ENCODE data around the gene NTHL1. TPM values are rescaled to one million over a fixed set of nuclear protein-coding genes. Genes with fewer than 3 reads are reported as not detected.

Gene NTHL1
- total RNA-seq, 1 experiment from 2014 or later, result 47.3 TPM

- peaks cover 4% of the 10 kb centered on the region; the same call in 1 of the 2 replicates for H4K20me1 ChIP-seq (ENCODE audit: insufficient read depth)
- H3K4me2 ChIP-seq, result peak overlapping the region; percentile 85
- intact Hi-C loops (cut with micrococcal nuclease; ENCODE audit: unreplicated experiment), result loop anchor here (1.0 to 2.0 kb wide), 5 partner anchors 20 to 125 kb away; partner anchors contain the start of gene RAB26
- H3K36me3 ChIP-seq (ENCODE audit: low read depth), result no peaks in the 10 kb centered on the region
- no peaks in the 10 kb centered on the region for H3K9me2 ChIP-seq (ENCODE audit: insufficient read depth)
- DNase-seq, result peak; percentile 61 to 97
- no TSS peak for BruUV-seq (replicated peaks)
- peak overlapping the region; percentile 52; the same call in 1 of the 2 replicates for H3K4me3 ChIP-seq
- peak overlapping the region; percentile 74; the same call in 1 of the 2 replicates for H2AFZ ChIP-seq
- H3K79me2 ChIP-seq (ENCODE audit: low read depth), result 0 out of 2 replicates have a peak, but pooled peaks cover 4% of the 10 kb centered on the region
- ChIA-PET POLR2A (ENCODE audit: unreplicated experiment) (interaction anchor here (0.5 to 1.0 kb wide), 3 partner anchors 18 to 125 kb away, joined by 3 to 4 read pairs (median 3); no protein-coding TSS in a partner anchor), CTCF (interaction anchor here (0.6 to 1.4 kb wide), 9 partner anchors 10 to 471 kb away, joined by 3 to 15 read pairs (median 7); no protein-coding TSS in a partner anchor)
- TF ChIP-seq CTCF (conservative IDR thresholded peaks at IDR 0.05), result peak; percentile 96
- TF ChIP-seq EZH2 (IDR thresholded peaks at IDR 0.05; ENCODE audit: low read depth), result no peak
- peaks cover 9% of the 10 kb centered on the region; the same call in 1 of the 2 replicates for H3F3A ChIP-seq (ENCODE audit: insufficient read depth, low read depth)
- no peaks in the 10 kb centered on the region for H3K27me3 ChIP-seq (ENCODE audit: insufficient read depth, low read depth)
- H3K4me1 ChIP-seq (replicated peaks; ENCODE audit: insufficient read depth), result peaks cover 16% of the 10 kb centered on the region
- no peak overlapping the region for H3K27ac ChIP-seq
- H3K9me3 ChIP-seq (ENCODE audit: insufficient read depth, low read depth), result no peaks in the 10 kb centered on the region
Measured at GRCh38 chr16:2023092-2024031, 24.3 kb downstream of the NTHL1 start.

GRCh38 chr16:2022723-2023091 lies 24.9 kb downstream of the NTHL1 start:
- no peak overlapping the region for H3K27ac ChIP-seq
- intact Hi-C loops (cut with micrococcal nuclease; ENCODE audit: unreplicated experiment), result loop anchor here (1.0 to 2.0 kb wide), 5 partner anchors 21 to 126 kb away; partner anchors contain the start of gene RAB26
- no peak for TF ChIP-seq EZH2 (IDR thresholded peaks at IDR 0.05; ENCODE audit: low read depth)
- no peak for TF ChIP-seq CTCF (conservative IDR thresholded peaks at IDR 0.05)

More at GRCh38 chr16:2022723-2023091, 24.9 kb downstream of the NTHL1 start:
- POLR2A ChIA-PET (ENCODE audit: unreplicated experiment), result interaction anchor here (0.6 to 1.0 kb wide), 4 partner anchors 25 to 125 kb away, joined by 3 to 12 read pairs (median 4); partner anchors contain the start of gene TSC2
- Histone ChIP-seq H3K4me1 (replicated peaks; ENCODE audit: insufficient read depth) (peaks cover 14% of the 10 kb centered on the region), H3K4me2 (peak overlapping the region; percentile 85), H3K79me2 (ENCODE audit: low read depth) (0 out of 2 replicates have a peak, but pooled peaks cover 3% of the 10 kb centered on the region), H3K27me3 (ENCODE audit: insufficient read depth, low read depth) (no peaks in the 10 kb centered on the region), H3K36me3 (ENCODE audit: low read depth) (no peaks in the 10 kb centered on the region), H2AFZ (no peak overlapping the region), H3K4me3 (peak overlapping the region; percentile 45; the same call in 1 of the 2 replicates), H3K9me3 (ENCODE audit: insufficient read depth, low read depth) (no peaks in the 10 kb centered on the region), H4K20me1 (ENCODE audit: insufficient read depth) (peaks cover 4% of the 10 kb centered on the region; the same call in 1 of the 2 replicates), H3K9me2 (ENCODE audit: insufficient read depth) (no peaks in the 10 kb centered on the region), H3F3A (ENCODE audit: insufficient read depth, low read depth) (peaks cover 4% of the 10 kb centered on the region; the same call in 1 of the 2 replicates)
- BruUV-seq (replicated peaks), result no TSS peak
- CTCF ChIA-PET, result interaction anchor here (0.5 to 1.4 kb wide), 14 partner anchors 9 to 472 kb away, joined by 3 to 15 read pairs (median 5); partner anchors contain the start of genes NTHL1 and TSC2
- DNase-seq, result peak in 1 of 2 experiments; percentile 67

Data from PC-9 (cell line).